Raji (cell line): Measurements from ENCODE around the gene RSPO1.

ENCODE experiments used
- POLR2A ChIP-seq: IDR thresholded peaks from 2 replicates; pipeline ENCODE4 v1.6.1; 2011; ENCODE audit warnings: low read depth, low read length, control low read depth; ENCODE audit not compliant: insufficient read depth

The RSPO1 gene

DNA sequence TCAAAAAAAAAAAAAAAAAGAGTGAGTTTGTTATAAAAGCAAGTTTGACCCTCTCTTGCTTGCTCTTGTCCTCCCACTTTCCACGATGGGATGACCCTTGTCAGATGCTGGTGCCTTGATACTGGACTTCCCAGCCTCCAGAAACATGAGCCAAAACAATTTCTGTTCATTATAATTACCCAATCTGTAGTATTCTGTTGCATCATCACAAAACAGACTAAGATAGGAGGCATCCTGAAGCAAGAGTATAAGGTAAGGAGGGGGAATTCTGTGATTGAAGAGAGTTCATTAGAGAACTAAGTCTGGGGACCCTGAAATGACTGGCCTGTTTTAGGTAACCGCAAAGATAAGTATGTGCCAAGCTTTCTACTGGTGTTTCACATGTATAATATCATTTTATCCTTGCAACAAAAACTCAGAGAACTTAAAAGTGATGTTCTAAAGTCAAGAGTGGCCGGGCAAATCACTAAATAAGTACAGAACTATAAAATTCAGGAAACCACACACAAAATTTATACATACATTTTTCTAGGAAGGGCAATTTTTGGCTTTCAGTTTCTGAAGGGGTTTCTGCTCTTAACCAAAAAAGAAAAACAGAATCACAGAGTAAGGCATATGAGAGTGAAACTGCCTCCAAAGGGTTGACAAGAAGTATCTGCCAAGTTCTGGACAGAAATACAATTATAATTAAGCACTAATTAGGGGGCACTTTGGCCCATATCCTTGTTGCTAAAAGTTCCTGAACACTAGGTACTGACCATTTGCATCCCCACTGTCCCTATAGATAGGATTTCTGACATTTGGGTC is 64.0 kb downstream of the RSPO1 start:
- no peak for TF ChIP-seq POLR2A

DNA sequence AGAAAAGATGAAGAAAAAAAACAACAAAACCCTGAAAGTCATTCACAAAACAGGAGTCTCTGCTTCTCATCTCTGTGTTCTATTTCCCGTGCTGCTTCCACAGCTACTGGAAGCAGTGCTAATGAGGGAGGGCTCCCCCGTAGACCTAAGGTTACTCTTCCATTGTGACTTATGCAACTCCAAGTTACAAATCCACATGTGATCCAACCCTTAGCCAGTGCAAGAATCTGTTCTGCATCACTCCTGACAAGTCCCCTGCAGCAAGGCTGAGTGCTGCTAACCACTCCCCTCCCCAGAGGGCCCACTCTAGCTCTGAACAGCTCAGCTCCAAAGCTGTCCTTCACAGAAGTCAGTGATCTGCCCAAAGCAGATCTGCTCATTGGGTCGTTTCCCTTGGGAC is 67.7 kb downstream of the RSPO1 start:
- no peak for TF ChIP-seq POLR2A

DNA sequence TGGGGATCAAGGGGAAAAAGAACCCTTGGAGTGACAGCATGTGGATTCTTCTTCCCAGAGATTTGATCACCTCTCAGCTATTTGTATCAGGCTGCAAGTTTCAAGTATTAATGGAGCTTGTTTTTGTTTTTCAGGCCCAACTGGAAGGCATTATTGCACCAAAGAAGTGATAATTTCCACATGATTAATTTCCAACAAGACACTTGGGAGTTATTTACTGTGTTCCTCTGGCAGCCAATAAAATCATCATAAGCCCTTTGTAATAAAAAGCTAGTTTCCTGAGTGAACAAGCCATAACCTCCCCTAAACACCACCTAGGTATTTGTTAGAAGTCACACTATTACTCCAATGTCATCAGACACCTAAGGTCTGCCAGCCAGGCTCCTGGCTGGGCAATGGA is 69.8 kb downstream of the RSPO1 start:
- no peak for TF ChIP-seq POLR2A

DNA sequence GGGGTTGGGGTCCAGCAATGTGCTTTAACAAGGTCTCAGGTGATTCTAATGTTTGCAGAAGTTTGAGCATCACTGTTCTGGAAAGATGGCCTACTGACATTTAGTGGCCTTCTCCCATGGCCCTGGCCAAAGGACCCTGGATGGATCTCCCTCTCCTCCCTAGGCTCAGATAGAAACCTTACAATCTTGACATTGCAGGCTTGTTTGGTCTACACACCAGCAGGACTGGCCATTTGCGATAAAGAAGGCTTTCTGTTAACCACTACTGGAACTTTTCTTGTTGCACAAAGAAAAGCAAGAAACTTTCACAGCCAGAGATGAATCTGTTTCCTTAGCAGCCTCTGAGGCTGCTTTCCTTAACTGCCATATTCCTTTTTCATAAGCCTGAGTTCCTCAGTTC is 71.7 kb downstream of the RSPO1 start:
- TF ChIP-seq POLR2A = no peak
